GM21390 (cell line): Measurements from ENCODE around the gene CAMKK2.
"Not testable (repeated sequence)": the region's sequence is repeated elsewhere in the genome, so short reads cannot be mapped to it uniquely, and the experiment has no call there.

Experiments
- ATAC-seq: cut with Tn5 transposase; IDR thresholded peaks from one replicate; pipeline ENCODE4 v1.9.1; 2021; ENCODE audit not compliant: unreplicated experiment

CAMKK2 gene

DNA sequence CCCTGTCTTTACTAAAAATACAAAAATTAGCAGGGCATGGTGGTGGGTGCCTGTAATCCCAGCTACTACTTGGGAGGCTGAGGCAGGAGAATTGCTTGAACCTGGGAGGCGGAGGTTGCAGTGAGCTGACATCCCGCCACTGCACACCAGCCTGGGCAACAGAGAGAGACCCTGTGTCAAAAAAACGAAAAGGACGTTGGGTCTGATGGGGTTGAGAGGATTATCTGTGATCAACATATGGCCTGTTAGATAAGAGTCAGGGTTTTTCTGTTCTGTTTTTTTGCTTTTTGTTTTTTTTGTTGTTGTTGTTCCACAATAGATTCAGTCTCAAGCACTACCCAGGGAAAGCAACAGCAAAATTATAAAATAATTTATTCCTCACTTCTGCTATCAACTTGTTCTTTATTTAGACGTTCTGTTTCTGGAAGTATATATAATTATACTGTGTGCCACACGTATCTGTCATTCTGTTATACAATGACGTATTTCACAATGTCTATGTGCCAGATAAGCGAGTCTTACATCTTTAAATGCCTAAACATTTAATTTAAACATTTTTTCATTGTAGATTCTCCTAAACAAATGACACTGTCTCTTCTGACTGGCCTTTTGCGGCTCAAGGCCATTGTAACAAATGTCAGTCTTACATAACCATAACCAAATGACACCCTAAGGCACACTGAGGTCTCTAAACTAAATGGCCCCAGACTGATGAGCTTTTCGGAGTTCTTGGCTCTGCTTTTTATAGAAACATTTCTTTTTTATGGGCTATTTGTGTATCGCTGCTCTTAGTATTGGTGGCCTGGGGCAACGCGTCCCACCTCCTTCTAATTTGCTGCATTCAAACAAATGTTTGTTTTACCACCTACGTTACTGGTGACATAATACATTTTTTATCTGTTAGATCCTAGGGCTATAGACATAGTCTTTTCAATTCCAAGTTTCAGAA is 93.8 kb downstream of the CAMKK2 start:
- ATAC-seq: no peak

DNA sequence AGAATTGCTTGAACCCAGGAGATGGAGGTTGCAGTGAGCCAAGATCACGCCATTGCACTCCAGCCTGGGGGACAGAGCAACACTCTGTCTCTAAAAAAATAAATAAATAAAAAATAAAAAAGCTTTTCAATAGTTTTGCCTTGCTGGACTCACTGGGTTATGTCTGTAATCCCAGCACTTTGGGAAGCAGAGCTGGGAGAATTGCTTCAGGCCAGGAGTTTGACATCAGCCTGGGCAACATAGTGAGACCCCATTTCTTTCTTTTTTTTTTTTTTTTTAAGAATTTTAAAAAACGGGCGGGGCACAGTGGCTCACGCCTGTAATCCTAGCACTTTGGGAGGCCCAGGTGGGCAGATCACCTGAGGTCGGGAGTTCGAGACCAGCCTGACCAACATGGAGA is 95.4 kb downstream of the CAMKK2 start:
- not testable (repeated sequence) for ATAC-seq

DNA sequence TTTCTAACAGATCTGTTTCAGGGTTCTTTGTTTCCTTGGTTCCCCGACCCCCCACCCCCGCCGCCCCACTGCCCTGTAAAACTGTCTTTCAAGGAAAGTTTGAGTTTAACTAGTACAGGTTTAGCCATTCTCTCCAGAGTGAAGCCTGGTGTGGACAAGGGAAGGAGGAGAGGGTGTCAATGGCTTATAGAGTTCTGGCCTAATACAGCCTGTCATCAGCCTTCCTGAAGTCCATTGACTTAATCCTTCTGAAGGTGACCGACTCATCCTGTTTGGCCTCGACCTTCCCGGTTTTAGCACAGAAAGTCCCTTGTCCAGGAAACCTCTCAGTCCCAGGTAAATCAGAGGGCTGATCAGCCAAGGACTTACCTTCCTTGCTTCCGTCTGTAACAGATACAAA is 97.6 kb downstream of the CAMKK2 start:
- ATAC-seq: no peak

DNA sequence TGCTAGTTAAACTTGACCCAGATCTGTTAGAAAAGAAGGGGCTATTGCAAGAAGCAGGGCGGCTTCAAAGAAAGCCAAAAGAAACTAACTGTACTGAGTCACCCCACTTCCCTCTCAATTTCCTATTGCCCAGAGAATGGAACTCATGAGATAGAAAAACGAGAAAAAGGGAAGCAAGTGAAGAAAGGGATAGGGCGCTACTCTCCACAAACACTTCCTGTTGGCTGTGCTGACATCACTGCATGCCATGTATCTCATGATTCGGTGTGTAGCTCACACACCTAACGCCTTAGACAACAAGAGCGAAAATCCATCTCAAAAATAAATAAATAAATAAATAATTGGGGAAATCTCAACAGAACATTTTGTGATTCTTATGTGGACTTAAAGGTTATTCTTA is 99.6 kb downstream of the CAMKK2 start:
- no peak for ATAC-seq

DNA sequence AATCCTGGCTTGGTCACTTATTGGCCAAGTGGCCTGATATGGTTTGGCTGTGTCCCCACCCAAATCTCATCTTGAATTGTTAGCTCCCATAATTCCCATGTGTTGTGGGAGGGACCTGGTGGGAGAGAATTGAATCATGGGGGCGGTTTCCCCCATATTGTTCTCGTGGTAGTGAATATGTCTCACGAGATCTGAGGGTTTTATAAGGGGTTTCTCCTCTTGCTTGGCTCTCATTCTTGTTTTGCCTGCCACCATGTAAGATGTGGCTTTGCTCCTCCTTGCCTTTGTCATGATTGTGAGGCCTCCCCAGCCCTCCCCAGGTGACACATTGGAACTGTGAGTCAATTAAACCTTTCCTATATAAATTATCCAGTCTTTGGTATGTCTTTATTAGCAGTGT is 105.4 kb downstream of the CAMKK2 start:
- no peak for ATAC-seq

DNA sequence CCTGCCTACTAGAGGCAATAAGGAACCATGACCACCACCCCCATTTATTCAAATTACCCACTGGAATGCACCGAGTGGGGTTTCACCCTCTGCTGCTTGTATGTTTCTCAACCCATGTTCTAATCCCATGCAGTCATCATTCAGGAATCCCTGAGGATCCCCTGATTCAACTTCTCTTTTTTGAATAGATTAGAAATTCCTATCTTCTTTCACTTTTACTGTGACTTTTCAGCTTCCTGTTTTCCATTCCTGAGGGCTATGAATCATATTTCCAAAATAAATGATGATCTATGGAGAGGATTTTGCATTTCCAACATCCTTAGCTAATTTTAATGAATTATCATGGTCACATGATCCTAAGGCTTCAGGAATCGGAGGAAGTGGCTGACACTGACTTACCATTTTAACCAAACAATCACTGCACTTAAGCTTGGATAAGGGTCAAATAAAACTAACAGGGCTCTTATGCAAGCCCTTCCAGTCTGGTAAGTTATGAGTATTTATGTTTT is 105.9 kb downstream of the CAMKK2 start:
- ATAC-seq: no peak

DNA sequence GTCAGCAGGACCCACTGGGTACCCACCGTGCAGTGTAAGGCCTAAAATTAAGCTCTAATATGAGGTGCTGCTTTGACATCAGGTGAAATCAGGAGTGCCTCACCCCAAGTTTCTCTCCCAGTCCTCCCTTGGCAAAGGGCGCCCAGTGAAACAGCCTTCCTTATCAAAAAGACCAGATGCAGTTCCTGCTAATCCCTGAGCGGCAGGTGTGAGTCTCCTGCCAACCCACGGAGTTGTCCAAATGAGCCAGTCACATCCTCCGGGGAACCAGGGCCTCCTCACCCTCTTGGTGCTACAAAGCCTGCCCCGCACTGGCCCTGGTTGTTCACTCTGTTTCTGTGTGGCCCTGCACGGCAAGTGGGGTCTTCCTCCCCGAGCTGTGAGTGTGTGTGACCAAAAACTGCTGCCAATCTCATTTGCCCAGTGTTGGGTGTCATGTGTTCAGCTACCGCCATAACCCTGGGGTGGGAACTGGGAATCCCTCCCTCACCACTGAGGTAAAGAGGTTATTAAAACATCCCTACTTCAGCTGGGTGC is 106.8 kb downstream of the CAMKK2 start:
- no peak for ATAC-seq

DNA sequence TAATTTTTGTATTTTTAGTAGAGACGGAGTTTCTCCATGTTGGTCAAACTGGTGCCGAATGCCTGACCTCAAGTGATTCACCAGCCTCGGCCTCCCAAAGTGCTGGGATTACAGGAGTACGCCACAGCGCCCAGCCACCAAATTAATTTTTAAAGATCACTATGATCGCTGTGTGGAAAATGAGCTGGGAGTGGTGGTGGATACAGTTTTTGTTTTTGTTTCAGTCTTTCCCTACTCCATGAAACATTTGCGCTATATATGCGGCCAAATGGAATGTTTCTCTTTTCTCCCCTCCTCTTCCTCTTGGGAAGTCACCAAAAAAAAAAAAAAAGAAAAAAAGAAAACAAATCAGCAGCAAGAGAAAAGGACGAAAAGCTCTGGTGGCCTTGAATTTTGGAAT is 107.4 kb downstream of the CAMKK2 start:
- no peak for ATAC-seq

DNA sequence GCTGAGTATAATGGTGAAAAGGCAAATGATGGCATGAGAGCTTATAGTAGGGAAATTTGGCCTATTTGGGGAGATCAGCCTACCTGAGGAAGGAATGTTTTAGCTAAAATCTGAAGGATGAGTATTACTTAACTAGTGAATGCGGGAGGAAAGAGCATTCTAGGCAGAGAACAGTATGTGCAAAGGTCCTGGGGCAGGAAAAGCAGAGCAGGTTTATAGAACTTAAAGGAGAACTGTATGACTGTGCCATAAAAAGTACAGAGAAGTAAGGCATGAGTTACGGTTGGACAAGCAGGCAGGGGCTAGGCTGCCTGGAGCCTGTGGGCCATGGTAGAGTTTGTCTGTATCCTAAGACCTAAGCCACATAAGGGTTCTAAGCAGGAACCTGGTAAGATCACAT is 108.3 kb downstream of the CAMKK2 start:
- ATAC-seq: no peak
